Neural cell (in vitro differentiated cells): ENCODE results near the gene TENM3. TPM values are rescaled to one million over a fixed set of nuclear protein-coding genes. Genes with fewer than 3 reads are reported as not detected.

Experiments used
- H2AFZ ChIP-seq: fragments of 200-600, 300-800 bp; sonication (generic), shearing (Covaris generic); 2 replicates; pipeline ENCODE4 v1.6.0; 2014; ENCODE audit warnings: low read depth, mild to moderate bottlenecking, antibody characterized with exemption, low read length, moderate library complexity
- H3F3A ChIP-seq: fragments of 200-600 bp; shearing (Covaris generic); 2 replicates; pipeline ENCODE4 v1.6.1; 2016; ENCODE audit warnings: mild to moderate bottlenecking, moderate library complexity, mixed read lengths, antibody characterized with exemption, low read length; ENCODE audit not compliant: insufficient read depth, poor library complexity, severe bottlenecking
- H3K27ac ChIP-seq: fragments of 200-600, 300-800 bp; sonication (generic), shearing (Covaris generic); 2 replicates; pipeline ENCODE4 v1.5.1; 2014; ENCODE audit warnings: mild to moderate bottlenecking, low read length, moderate library complexity
- H3K27me3 ChIP-seq: fragments of 300-800, 200-600 bp; sonication (generic), shearing (Covaris generic); 2 replicates; pipeline ENCODE4 v1.6.0; 2014; ENCODE audit warnings: mild to moderate bottlenecking, low read depth, low read length, moderate library complexity; ENCODE audit not compliant: insufficient read depth
- H3K36me3 ChIP-seq: fragments of 300-800, 200-600 bp; sonication (generic), shearing (Covaris generic); 2 replicates; pipeline ENCODE4 v1.5.1; 2014; ENCODE audit warnings: mild to moderate bottlenecking, antibody characterized with exemption, low read length, moderate library complexity; ENCODE audit not compliant: insufficient read depth
- H3K4me2 ChIP-seq: fragments of 300-800, 200-600 bp; sonication (generic), shearing (Covaris generic); 2 replicates; pipeline ENCODE4 v1.6.0; 2014; ENCODE audit warnings: mild to moderate bottlenecking, low read length
- H3K4me3 ChIP-seq: fragments of 300-800, 200-600 bp; sonication (generic), shearing (Covaris generic); 2 replicates; pipeline ENCODE4 v1.5.1; 2014; ENCODE audit warnings: mild to moderate bottlenecking, low read length, moderate library complexity
- H3K79me2 ChIP-seq: fragments of 200-600 bp; shearing (Covaris generic); replicated peaks from 2 replicates; pipeline ENCODE4 v1.6.0; 2014; ENCODE audit warnings: mild to moderate bottlenecking, low read length, moderate library complexity; ENCODE audit not compliant: insufficient read depth
- H3K9ac ChIP-seq: fragments of 300-800, 200-600 bp; sonication (generic), shearing (Covaris generic); 2 replicates; pipeline ENCODE4 v1.6.1; 2016; ENCODE audit warnings: mild to moderate bottlenecking, low read length, mixed read lengths
- H3K9me2 ChIP-seq: fragments of 200-600 bp; shearing (Covaris generic); 2 replicates; pipeline ENCODE4 v1.6.1; 2016; ENCODE audit warnings: mild to moderate bottlenecking, low read length, mixed read lengths; ENCODE audit not compliant: insufficient read depth
- H3K9me3 ChIP-seq: fragments of 200-600, 300-800 bp; sonication (generic), shearing (Covaris generic); 2 replicates; pipeline ENCODE4 v1.6.1; 2016; ENCODE audit warnings: mild to moderate bottlenecking, mixed run types, low read length, moderate library complexity, mixed read lengths
- H4K20me1 ChIP-seq: fragments of 200-600 bp; shearing (Covaris generic); 2 replicates; pipeline ENCODE4 v1.6.1; 2016; ENCODE audit warnings: mild to moderate bottlenecking, mixed run types; ENCODE audit not compliant: insufficient read depth
- CTCF ChIP-seq: fragments of 450-650 bp; IDR thresholded peaks from 2 replicates; pipeline ENCODE4 v1.5.1; 2014; ENCODE audit warnings: antibody characterized with exemption, mild to moderate bottlenecking, moderate library complexity; ENCODE audit not compliant: poor library complexity, severe bottlenecking
- EP300 ChIP-seq: fragments of 450-650 bp; conservative IDR thresholded peaks from 2 replicates; pipeline ENCODE4 v1.6.1; 2014; ENCODE audit warnings: antibody characterized with exemption, mild to moderate bottlenecking, moderate library complexity; ENCODE audit not compliant: poor library complexity, severe bottlenecking
- EZH2 ChIP-seq: fragments of 200-600, 300-800 bp; shearing (Covaris generic), sonication (generic); IDR thresholded peaks from 2 replicates; pipeline ENCODE4 v1.6.1; 2014; ENCODE audit warnings: antibody characterized with exemption, low read length, borderline replicate concordance, mild to moderate bottlenecking; ENCODE audit not compliant: insufficient read depth, poor library complexity, severe bottlenecking
- MXI1 ChIP-seq: fragments of 450-650 bp; conservative IDR thresholded peaks from 2 replicates; pipeline ENCODE4 v1.6.1; 2014; ENCODE audit warnings: antibody characterized with exemption, mild to moderate bottlenecking; ENCODE audit not compliant: poor library complexity, severe bottlenecking
- POLR2AphosphoS5 ChIP-seq: IDR thresholded peaks from 2 replicates; pipeline ENCODE4 v1.6.1; 2012
- RAD21 ChIP-seq: fragments of 450-650 bp; conservative IDR thresholded peaks from 2 replicates; pipeline ENCODE4 v1.6.1; 2014; ENCODE audit warnings: antibody characterized with exemption, mild to moderate bottlenecking, moderate library complexity
- REST ChIP-seq: IDR thresholded peaks from 2 replicates; pipeline ENCODE4 v1.6.1; 2012; ENCODE audit warnings: borderline replicate concordance
- SMC3 ChIP-seq: fragments of 450-650 bp; conservative IDR thresholded peaks from 2 replicates; pipeline ENCODE4 v1.6.1; 2014; ENCODE audit warnings: antibody characterized with exemption, mild to moderate bottlenecking, moderate library complexity; ENCODE audit not compliant: poor library complexity
- TAF1 ChIP-seq: IDR thresholded peaks from 2 replicates; pipeline ENCODE4 v1.6.1; 2012; ENCODE audit warnings: low read depth
- polyA plus RNA-seq: library from polyadenylated mRNA; depleted of rRNA; stranded (reverse); fragments of >200 nt; gene quantifications from 2 replicates; pipeline ENCODE4 v1.2.3, GENCODE V29; 2014

Gene TENM3
- polyA plus RNA-seq, 1 donor from 2014 or later, result 7.3 TPM

- Histone ChIP-seq H3K27me3 (no peaks in the 10 kb centered on the region), H3K79me2 (no peaks in the 10 kb centered on the region), H2AFZ (no peak overlapping the region), H3K4me2 (no peak overlapping the region), H3K9ac (no peak overlapping the region), H3F3A (no peaks in the 10 kb centered on the region), H3K9me2 (no peaks in the 10 kb centered on the region), H3K9me3 (no peaks in the 10 kb centered on the region), H3K36me3 (no peaks in the 10 kb centered on the region), H3K27ac (no peak overlapping the region), H4K20me1 (no peaks in the 10 kb centered on the region), H3K4me3 (no peak overlapping the region)
- TF ChIP-seq EP300, result no peak
- no peak for TF ChIP-seq SMC3
- TF ChIP-seq MXI1, result no peak
- no peak for TF ChIP-seq REST
- TF ChIP-seq RAD21, result no peak
- TF ChIP-seq EZH2, result no peak
- no peak for TF ChIP-seq CTCF
- TF ChIP-seq POLR2AphosphoS5, result no peak
- no peak for TF ChIP-seq TAF1
Measured at GRCh38 chr4:182215148-182215547, 28.1 kb upstream of the TENM3 start.

DNA sequence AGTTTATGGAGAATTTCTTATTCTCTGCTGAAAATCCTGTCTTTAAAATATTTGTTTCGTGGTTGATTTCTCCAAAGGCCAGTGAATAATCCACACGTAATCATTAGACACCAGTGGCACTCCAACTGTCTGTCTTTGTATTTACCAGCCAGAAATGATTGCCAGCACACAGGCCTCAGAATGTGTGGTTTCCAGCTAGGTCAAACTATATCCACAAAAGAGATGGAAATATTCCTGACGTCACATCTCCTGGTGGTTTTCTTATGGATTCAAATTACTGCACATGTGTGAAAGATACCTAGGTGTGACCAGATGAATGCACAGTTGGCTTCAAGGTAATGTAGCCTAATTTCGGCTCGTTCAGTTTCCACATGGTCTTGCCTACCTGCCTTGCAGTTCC is 27.2 kb upstream of the TENM3 start:
- no peak overlapping the region for H3K4me3 ChIP-seq
- no peak for TF ChIP-seq CTCF
- no peaks in the 10 kb centered on the region for H3K9me3 ChIP-seq
- no peak overlapping the region for H2AFZ ChIP-seq
- H3K27me3 ChIP-seq, result no peaks in the 10 kb centered on the region
- no peaks in the 10 kb centered on the region for H3K36me3 ChIP-seq
- H3K27ac ChIP-seq, result no peak overlapping the region
- no peak overlapping the region for H3K9ac ChIP-seq
- H3K79me2 ChIP-seq, result no peaks in the 10 kb centered on the region
- H3F3A ChIP-seq, result no peaks in the 10 kb centered on the region
- H3K4me2 ChIP-seq, result no peak overlapping the region
- H4K20me1 ChIP-seq, result no peaks in the 10 kb centered on the region
- no peaks in the 10 kb centered on the region for H3K9me2 ChIP-seq
